Measurements from ENCODE around the gene LIPT2.

LIPT2 gene

DNA sequence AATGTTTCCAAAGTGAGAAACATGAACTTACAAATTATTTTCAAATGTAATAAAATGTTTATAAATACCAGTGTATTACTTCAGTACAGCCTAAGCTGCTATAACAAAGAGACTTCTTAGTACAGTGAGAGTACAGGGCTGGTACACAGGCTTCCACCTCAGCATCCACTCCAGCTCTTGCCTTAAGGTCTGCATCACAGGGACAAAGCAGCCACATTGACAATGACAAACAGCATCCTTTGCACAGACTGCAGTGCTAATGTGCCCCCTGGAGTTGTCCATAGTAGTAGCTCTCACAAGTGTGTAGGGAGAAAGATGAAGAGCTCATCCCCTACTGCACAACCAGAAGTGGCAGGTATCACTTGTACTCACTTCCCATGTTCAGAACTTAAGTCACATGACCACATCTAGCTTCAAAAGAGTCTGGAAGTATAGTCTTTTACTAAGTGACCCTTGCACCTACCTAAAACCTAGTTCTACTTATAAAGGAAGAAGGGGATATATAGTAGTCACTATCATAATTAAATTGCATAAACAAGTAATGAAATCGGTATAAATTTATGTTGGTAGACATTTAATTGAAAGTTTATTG, 10.7 kb upstream of the LIPT2 start:
- no peak for ATAC-seq
- TF ChIP-seq, protein P1, sequence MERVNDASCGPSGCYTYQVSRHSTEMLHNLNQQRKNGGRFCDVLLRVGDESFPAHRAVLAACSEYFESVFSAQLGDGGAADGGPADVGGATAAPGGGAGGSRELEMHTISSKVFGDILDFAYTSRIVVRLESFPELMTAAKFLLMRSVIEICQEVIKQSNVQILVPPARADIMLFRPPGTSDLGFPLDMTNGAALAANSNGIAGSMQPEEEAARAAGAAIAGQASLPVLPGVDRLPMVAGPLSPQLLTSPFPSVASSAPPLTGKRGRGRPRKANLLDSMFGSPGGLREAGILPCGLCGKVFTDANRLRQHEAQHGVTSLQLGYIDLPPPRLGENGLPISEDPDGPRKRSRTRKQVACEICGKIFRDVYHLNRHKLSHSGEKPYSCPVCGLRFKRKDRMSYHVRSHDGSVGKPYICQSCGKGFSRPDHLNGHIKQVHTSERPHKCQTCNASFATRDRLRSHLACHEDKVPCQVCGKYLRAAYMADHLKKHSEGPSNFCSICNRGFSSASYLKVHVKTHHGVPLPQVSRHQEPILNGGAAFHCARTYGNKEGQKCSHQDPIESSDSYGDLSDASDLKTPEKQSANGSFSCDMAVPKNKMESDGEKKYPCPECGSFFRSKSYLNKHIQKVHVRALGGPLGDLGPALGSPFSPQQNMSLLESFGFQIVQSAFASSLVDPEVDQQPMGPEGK (CRISPR knock-in tag; IDR thresholded peaks at IDR 0.05; ENCODE audit: borderline replicate concordance) = no peak
- no peak for TF ChIP-seq CSDC2 (CRISPR knock-in tag; IDR thresholded peaks at IDR 0.05)
- no peak for TF ChIP-seq ISL1 (CRISPR knock-in tag; IDR thresholded peaks at IDR 0.05)
- TF ChIP-seq, protein P2, sequence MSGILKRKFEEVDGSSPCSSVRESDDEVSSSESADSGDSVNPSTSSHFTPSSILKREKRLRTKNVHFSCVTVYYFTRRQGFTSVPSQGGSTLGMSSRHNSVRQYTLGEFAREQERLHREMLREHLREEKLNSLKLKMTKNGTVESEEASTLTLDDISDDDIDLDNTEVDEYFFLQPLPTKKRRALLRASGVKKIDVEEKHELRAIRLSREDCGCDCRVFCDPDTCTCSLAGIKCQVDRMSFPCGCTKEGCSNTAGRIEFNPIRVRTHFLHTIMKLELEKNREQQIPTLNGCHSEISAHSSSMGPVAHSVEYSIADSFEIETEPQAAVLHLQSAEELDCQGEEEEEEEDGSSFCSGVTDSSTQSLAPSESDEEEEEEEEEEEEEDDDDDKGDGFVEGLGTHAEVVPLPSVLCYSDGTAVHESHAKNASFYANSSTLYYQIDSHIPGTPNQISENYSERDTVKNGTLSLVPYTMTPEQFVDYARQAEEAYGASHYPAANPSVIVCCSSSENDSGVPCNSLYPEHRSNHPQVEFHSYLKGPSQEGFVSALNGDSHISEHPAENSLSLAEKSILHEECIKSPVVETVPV (CRISPR knock-in tag; IDR thresholded peaks at IDR 0.05) = no peak
- TF ChIP-seq, protein P3, sequence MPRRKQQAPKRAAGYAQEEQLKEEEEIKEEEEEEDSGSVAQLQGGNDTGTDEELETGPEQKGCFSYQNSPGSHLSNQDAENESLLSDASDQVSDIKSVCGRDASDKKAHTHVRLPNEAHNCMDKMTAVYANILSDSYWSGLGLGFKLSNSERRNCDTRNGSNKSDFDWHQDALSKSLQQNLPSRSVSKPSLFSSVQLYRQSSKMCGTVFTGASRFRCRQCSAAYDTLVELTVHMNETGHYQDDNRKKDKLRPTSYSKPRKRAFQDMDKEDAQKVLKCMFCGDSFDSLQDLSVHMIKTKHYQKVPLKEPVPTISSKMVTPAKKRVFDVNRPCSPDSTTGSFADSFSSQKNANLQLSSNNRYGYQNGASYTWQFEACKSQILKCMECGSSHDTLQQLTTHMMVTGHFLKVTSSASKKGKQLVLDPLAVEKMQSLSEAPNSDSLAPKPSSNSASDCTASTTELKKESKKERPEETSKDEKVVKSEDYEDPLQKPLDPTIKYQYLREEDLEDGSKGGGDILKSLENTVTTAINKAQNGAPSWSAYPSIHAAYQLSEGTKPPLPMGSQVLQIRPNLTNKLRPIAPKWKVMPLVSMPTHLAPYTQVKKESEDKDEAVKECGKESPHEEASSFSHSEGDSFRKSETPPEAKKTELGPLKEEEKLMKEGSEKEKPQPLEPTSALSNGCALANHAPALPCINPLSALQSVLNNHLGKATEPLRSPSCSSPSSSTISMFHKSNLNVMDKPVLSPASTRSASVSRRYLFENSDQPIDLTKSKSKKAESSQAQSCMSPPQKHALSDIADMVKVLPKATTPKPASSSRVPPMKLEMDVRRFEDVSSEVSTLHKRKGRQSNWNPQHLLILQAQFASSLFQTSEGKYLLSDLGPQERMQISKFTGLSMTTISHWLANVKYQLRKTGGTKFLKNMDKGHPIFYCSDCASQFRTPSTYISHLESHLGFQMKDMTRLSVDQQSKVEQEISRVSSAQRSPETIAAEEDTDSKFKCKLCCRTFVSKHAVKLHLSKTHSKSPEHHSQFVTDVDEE (CRISPR knock-in tag; IDR thresholded peaks at IDR 0.05) = no peak
- TF ChIP-seq ZFP30 (CRISPR knock-in tag; IDR thresholded peaks at IDR 0.05) = no peak
- no peak for TF ChIP-seq PPARA (CRISPR knock-in tag; IDR thresholded peaks at IDR 0.05; ENCODE audit: borderline replicate concordance)

DNA sequence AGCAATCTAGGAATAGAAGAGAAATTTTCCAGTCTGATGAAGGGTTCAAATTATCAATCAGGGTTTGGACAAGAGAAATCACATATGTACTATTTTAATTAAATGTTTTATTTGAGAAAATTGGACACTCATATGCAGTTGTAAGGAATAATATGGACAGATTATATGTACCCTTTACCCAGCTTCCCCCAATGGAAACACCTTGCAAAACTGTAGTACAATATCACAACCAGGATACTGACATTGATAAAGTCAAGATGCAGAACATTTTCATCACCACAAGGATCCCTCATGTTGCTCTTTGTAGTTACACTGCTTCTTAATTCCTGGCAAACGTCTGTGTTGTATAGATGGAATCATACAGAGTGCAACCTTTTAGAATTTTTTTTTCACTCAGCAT, 1.4 kb upstream of the LIPT2 start:
- ATAC-seq = no peak
- no peak for TF ChIP-seq GLIS3 (CRISPR knock-in tag; IDR thresholded peaks at IDR 0.05)
- TF ChIP-seq, protein P3 (CRISPR knock-in tag; IDR thresholded peaks at IDR 0.05) = no peak
- no peak for TF ChIP-seq ISL1 (CRISPR knock-in tag; IDR thresholded peaks at IDR 0.05)
- no peak for TF ChIP-seq ZNF70 (CRISPR knock-in tag; IDR thresholded peaks at IDR 0.05)

DNA sequence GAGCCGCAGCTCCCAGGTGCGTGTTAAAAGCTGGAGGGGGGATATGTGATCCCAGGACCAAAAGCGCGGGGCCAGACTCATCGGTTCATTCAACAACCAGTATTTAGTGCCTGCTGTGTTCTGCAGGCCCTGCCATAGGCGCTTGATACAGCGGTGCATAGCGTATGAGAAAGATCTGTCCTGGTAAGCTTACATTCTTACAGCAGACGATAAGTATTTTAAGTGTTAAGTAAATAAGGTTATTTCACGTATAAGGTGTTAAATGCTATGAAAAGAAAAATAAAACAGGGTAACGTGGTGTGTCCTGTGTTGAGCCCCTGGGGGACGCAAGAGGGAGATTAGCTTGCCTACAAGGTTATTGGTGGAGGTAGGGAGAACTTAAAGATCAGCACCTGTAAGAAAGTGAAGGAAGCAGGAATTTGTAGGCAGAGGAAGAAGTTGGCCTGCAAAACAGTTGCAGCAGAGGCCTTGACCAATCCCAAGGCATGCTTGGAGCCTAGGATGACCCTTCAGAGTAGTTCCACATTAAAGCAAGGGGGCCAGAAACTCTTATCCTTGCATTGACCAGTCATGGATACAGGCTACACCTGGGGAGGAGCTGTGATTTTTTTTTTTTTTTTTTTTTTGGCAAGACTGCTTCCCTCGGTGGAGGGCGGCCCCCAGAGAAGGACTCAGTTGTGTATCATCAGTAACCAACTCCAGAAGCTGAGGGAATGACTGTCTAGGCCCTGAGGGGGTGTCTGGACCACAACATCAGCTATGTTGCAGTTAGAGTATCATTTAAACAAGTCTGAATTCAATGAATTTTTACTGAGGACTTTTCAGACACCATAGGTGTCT, 487 bp upstream of the LIPT2 start:
- ATAC-seq = no peak

DNA sequence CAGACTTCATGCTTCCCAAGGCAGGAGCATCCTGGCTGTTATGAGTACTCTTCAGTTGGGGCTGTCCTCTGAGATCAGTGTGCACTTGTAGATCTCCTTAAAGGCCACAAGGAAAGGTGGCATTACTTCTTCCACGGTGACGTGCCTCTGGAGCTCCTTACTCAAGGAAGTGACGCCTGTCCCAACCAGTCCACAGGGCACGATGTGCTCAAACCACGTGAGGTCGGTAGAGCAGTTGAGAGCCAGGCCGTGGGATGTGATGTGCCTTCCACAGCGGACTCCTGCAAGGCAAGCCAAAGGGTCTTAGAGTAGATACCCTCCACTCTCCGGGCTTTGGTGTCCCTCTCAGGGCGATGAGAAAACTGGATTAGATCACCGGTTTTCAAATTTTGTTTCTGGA, 1.4 kb downstream of the LIPT2 start:
- ATAC-seq = no peak
- TF ChIP-seq OSR1 (CRISPR knock-in tag; IDR thresholded peaks at IDR 0.05) = no peak
- no peak for TF ChIP-seq SNAI2 (CRISPR knock-in tag; IDR thresholded peaks at IDR 0.05)
- TF ChIP-seq, protein P3 (CRISPR knock-in tag; IDR thresholded peaks at IDR 0.05) = no peak
- TF ChIP-seq, protein P4, sequence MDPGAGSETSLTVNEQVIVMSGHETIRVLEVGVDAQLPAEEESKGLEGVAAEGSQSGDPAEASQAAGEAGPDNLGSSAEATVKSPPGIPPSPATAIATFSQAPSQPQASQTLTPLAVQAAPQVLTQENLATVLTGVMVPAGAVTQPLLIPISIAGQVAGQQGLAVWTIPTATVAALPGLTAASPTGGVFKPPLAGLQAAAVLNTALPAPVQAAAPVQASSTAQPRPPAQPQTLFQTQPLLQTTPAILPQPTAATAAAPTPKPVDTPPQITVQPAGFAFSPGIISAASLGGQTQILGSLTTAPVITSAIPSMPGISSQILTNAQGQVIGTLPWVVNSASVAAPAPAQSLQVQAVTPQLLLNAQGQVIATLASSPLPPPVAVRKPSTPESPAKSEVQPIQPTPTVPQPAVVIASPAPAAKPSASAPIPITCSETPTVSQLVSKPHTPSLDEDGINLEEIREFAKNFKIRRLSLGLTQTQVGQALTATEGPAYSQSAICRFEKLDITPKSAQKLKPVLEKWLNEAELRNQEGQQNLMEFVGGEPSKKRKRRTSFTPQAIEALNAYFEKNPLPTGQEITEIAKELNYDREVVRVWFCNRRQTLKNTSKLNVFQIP (CRISPR knock-in tag; IDR thresholded peaks at IDR 0.05; ENCODE audit: borderline replicate concordance, low read depth) = no peak

More for the DNA sequence above, 487 bp upstream of the LIPT2 start:
- no peak for TF ChIP-seq ZNF8 (CRISPR knock-in tag; IDR thresholded peaks at IDR 0.05)
- no peak for TF ChIP-seq ARNTL (CRISPR knock-in tag; IDR thresholded peaks at IDR 0.05; ENCODE audit: borderline replicate concordance, low read depth)

Data from SK-N-SH treated with all-trans-retinoic acid at 6 μM for 48 hours (cell line).